IMR-90 (cell line): Measurements from ENCODE around the gene GPR141. TPM values are rescaled to one million over a fixed set of nuclear protein-coding genes. Genes with fewer than 3 reads are reported as not detected.

Experiments used
- ATAC-seq: fragments of 200-7000 bp; cut with Tn5 transposase; 2 replicates; pipeline ENCODE4 v1.9.1; 2020; ENCODE audit warnings: low read depth, mild to moderate bottlenecking, moderate library complexity
- BruUV-seq: library from RNA; stranded (reverse); fragments of 400-500 nt; replicated peaks from 2 replicates; lab custom pipeline; 2021; lab: Mats Ljungman, UMichigan
- CTCF ChIA-PET: fragments of 300-600 bp; formaldehyde crosslinking; extraction: SDS; loops from one replicate; lab custom pipeline; 2021; ENCODE audit warnings: antibody characterized with exemption; lab: Yijun Ruan, JAX
- POLR2A ChIA-PET: fragments of 300-600 bp; sonication (Branson Sonifier 250); formaldehyde crosslinking; loops from one replicate; lab custom pipeline; 2022; ENCODE audit warnings: antibody characterized with exemption; ENCODE audit not compliant: unreplicated experiment; lab: Charles Lee
- DNase-seq: peaks from one replicate; pipeline ENCODE4 v3.0.0; 2013
- H2AFZ ChIP-seq: replicated peaks from 2 replicates; pipeline ENCODE3; 2013; ENCODE audit warnings: low read length, mild to moderate bottlenecking; ENCODE audit not compliant: poor library complexity
- H2AK5ac ChIP-seq: 2 replicates; pipeline ENCODE4 v1.6.1; 2013; ENCODE audit warnings: low read depth, low read length, inconsistent platforms
- H2AK9ac ChIP-seq: replicated peaks from 2 replicates; pipeline ENCODE3; 2013; ENCODE audit warnings: mild to moderate bottlenecking, low read depth, low read length, moderate library complexity; ENCODE audit not compliant: poor library complexity
- H2BK120ac ChIP-seq: 2 replicates; pipeline ENCODE4 v1.6.1; 2013; ENCODE audit warnings: low read depth, low read length, inconsistent platforms
- H2BK15ac ChIP-seq: 3 replicates; pipeline ENCODE4 v1.6.1; 2013; ENCODE audit warnings: low read depth, low read length, inconsistent platforms
- H2BK20ac ChIP-seq: 2 replicates; pipeline ENCODE4 v1.6.1; 2013; ENCODE audit warnings: low read depth, mild to moderate bottlenecking, inconsistent platforms, low read length, moderate library complexity
- H2BK5ac ChIP-seq: 2 replicates; pipeline ENCODE4 v1.6.1; 2013; ENCODE audit warnings: mild to moderate bottlenecking, low read depth, low read length, inconsistent platforms; ENCODE audit not compliant: poor library complexity, severe bottlenecking
- H3K14ac ChIP-seq: replicated peaks from 2 replicates; pipeline ENCODE4 v1.6.1; 2013; ENCODE audit warnings: low read depth, low read length, inconsistent platforms
- H3K18ac ChIP-seq: 2 replicates; pipeline ENCODE4 v1.6.1; 2013; ENCODE audit warnings: low read depth, low read length, control low read depth
- H3K23ac ChIP-seq: 2 replicates; pipeline ENCODE4 v1.6.1; 2013; ENCODE audit warnings: low read depth, low read length, inconsistent platforms
- H3K27ac ChIP-seq: 2 replicates; pipeline ENCODE4 v1.5.1; 2013; ENCODE audit warnings: mild to moderate bottlenecking, control low read depth, low read length; ENCODE audit not compliant: insufficient read depth
- H3K27me3 ChIP-seq: 2 replicates; pipeline ENCODE4 v1.6.1; 2013; ENCODE audit warnings: low read length; ENCODE audit not compliant: control insufficient read depth, insufficient read depth
- H3K36me3 ChIP-seq: 2 replicates; pipeline ENCODE4 v1.6.1; 2013; ENCODE audit warnings: low read length, mixed read lengths; ENCODE audit not compliant: control insufficient read depth, insufficient read depth
- H3K4ac ChIP-seq: 2 replicates; pipeline ENCODE4 v1.6.1; 2013; ENCODE audit warnings: low read depth, low read length, inconsistent platforms
- H3K4me1 ChIP-seq: 2 replicates; pipeline ENCODE4 v1.6.1; 2013; ENCODE audit warnings: low read length, mixed read lengths; ENCODE audit not compliant: control insufficient read depth, insufficient read depth
- H3K4me2 ChIP-seq: 2 replicates; pipeline ENCODE4 v1.6.1; 2013; ENCODE audit warnings: low read depth, mild to moderate bottlenecking, control low read depth, low read length, moderate library complexity
- H3K4me3 ChIP-seq: 2 replicates; pipeline ENCODE4 v1.5.1; 2013; ENCODE audit warnings: low read depth, mild to moderate bottlenecking, control low read depth, low read length, moderate library complexity; ENCODE audit not compliant: insufficient read depth
- H3K56ac ChIP-seq: 2 replicates; pipeline ENCODE4 v1.6.1; 2013; ENCODE audit warnings: low read length, inconsistent platforms; ENCODE audit not compliant: insufficient read depth; ENCODE audit errors: extremely low read depth
- H3K79me1 ChIP-seq, 2 experiments: 2 replicates each; pipeline ENCODE4 v1.6.1; 2013; ENCODE audit warnings: low read length in 2 of 2, inconsistent platforms in 1 of 2, low read depth in 1 of 2
- H3K9ac ChIP-seq: 2 replicates; pipeline ENCODE4 v1.6.1; 2013; ENCODE audit warnings: low read depth, low read length, control low read depth
- H3K9me1 ChIP-seq: 2 replicates; pipeline ENCODE4 v1.6.1; 2013; ENCODE audit warnings: low read length, inconsistent platforms; ENCODE audit not compliant: insufficient read depth
- H3K9me3 ChIP-seq: 2 replicates; pipeline ENCODE4 v1.6.1; 2013; ENCODE audit warnings: low read length; ENCODE audit not compliant: control insufficient read depth, insufficient read depth
- H4K20me1 ChIP-seq: 2 replicates; pipeline ENCODE4 v1.6.1; 2013; ENCODE audit warnings: low read length, inconsistent platforms; ENCODE audit not compliant: insufficient read depth
- H4K5ac ChIP-seq: 2 replicates; pipeline ENCODE4 v1.6.1; 2013; ENCODE audit warnings: mild to moderate bottlenecking, low read depth, low read length, control low read depth
- H4K8ac ChIP-seq, 2 experiments: 2 replicates each; pipeline ENCODE4 v1.6.1; 2013; ENCODE audit warnings: low read depth in 2 of 2, low read length in 2 of 2, control low read depth in 1 of 2, inconsistent platforms in 1 of 2
- H4K91ac ChIP-seq: 2 replicates; pipeline ENCODE4 v1.6.1; 2013; ENCODE audit warnings: low read depth, low read length, inconsistent platforms; ENCODE audit not compliant: insufficient read depth
- BHLHE40 ChIP-seq: fragments of 150-350 bp; IDR thresholded peaks from 2 replicates; pipeline ENCODE4 v1.6.1; 2016; ENCODE audit warnings: mild to moderate bottlenecking, low read depth, low read length
- CEBPB ChIP-seq: IDR thresholded peaks from 2 replicates; pipeline ENCODE4 v1.6.1; 2012; ENCODE audit warnings: low read depth, low read length, improper control_type of control experiment
- CHD1 ChIP-seq: IDR thresholded peaks from 2 replicates; pipeline ENCODE4 v1.6.1; 2012; ENCODE audit warnings: low read depth, low read length, improper control_type of control experiment
- CTCF ChIP-seq: conservative IDR thresholded peaks from 2 replicates; pipeline ENCODE4 v1.5.1; 2012; ENCODE audit warnings: mild to moderate bottlenecking, low read depth, low read length, improper control_type of control experiment
- ELK1 ChIP-seq: fragments of 150-350 bp; IDR thresholded peaks from 2 replicates; pipeline ENCODE4 v1.6.1; 2016; ENCODE audit warnings: low read depth, mild to moderate bottlenecking, low read length, moderate library complexity, borderline replicate concordance
- FOS ChIP-seq: fragments of 150-350 bp; IDR thresholded peaks from 2 replicates; pipeline ENCODE4 v1.6.1; 2016; ENCODE audit warnings: low read depth, low read length
- MAFK ChIP-seq: IDR thresholded peaks from 2 replicates; pipeline ENCODE4 v1.6.1; 2012; ENCODE audit warnings: low read depth, low read length, improper control_type of control experiment
- MAZ ChIP-seq: IDR thresholded peaks from 2 replicates; pipeline ENCODE4 v1.6.1; 2012; ENCODE audit warnings: low read depth, mild to moderate bottlenecking, low read length, improper control_type of control experiment, moderate library complexity, borderline replicate concordance
- MXI1 ChIP-seq: IDR thresholded peaks from 2 replicates; pipeline ENCODE4 v1.6.1; 2012; ENCODE audit warnings: low read depth, mild to moderate bottlenecking, low read length, moderate library complexity, borderline replicate concordance
- NFE2L2 ChIP-seq: fragments of 150-350 bp; IDR thresholded peaks from 2 replicates; pipeline ENCODE4 v1.6.1; 2016; ENCODE audit warnings: low read depth, mild to moderate bottlenecking, low read length
- POLR2A ChIP-seq: IDR thresholded peaks from 2 replicates; pipeline ENCODE4 v1.6.1; 2012; ENCODE audit warnings: mild to moderate bottlenecking, low read depth, low read length
- RAD21 ChIP-seq: IDR thresholded peaks from 2 replicates; pipeline ENCODE4 v1.6.1; 2012; ENCODE audit warnings: low read length, improper control_type of control experiment
- RCOR1 ChIP-seq: IDR thresholded peaks from 2 replicates; pipeline ENCODE4 v1.6.1; 2012; ENCODE audit warnings: mild to moderate bottlenecking, low read length, improper control_type of control experiment; ENCODE audit not compliant: insufficient replicate concordance
- RFX5 ChIP-seq: IDR thresholded peaks from 2 replicates; pipeline ENCODE4 v1.8.0; 2012; ENCODE audit warnings: low read depth, mild to moderate bottlenecking, low read length, moderate library complexity
- SMC3 ChIP-seq: fragments of 150-350 bp; IDR thresholded peaks from 2 replicates; pipeline ENCODE4 v1.6.1; 2016; ENCODE audit warnings: low read depth, mild to moderate bottlenecking, antibody characterized with exemption, low read length, moderate library complexity
- USF2 ChIP-seq: fragments of 150-350 bp; IDR thresholded peaks from 2 replicates; pipeline ENCODE4 v1.6.1; 2017; ENCODE audit warnings: mild to moderate bottlenecking, antibody characterized with exemption, low read length, low read depth
- WGBS, 2 experiments: methylation state at CpG; one replicate each; pipeline versions ENCODE4 v1.1.5 to v1.1.7; 2013; ENCODE audit warnings: missing lambda C conversion rate in 2 of 2; ENCODE audit not compliant: insufficient read length in 1 of 2; ENCODE audit errors: extremely low coverage in 2 of 2; 5-methylcytosine and 5-hydroxymethylcytosine counted together
- dilution Hi-C: fragments of 300-500 bp; cut with HindIII; formaldehyde crosslinking; loops from one replicate; pipeline ENCODE4 v1.14.3; 2018; ENCODE audit warnings: low sequenced_read_pairs; ENCODE audit not compliant: unreplicated experiment
- in situ Hi-C: fragments of 300-500 bp; cut with MboI; formaldehyde crosslinking; loops from 3 replicates; pipeline ENCODE4 v1.14.3; 2019; ENCODE audit warnings: low sequenced_read_pairs, inconsistent platforms, mixed read lengths
- intact Hi-C: fragments of 100-400 bp; cut with micrococcal nuclease; formaldehyde crosslinking; loops from 2 replicates; pipeline ENCODE4 v1.10.0; 2022
- polyA plus RNA-seq, 3 experiments: library from polyadenylated mRNA; depleted of rRNA; stranded (reverse); fragments of >200 nt; gene quantifications; 2 replicates each; pipeline ENCODE4 v1.2.3, GENCODE V29; 2012; ENCODE audit warnings: low replicate concordance in 1 of 3
- total RNA-seq: library from RNA; depleted of rRNA; stranded (reverse); fragments of >200 nt; gene quantifications from 2 replicates; pipeline ENCODE4 v1.2.3, GENCODE V29; 2012

Gene GPR141
- total and polyA plus RNA-seq, 2 of the 4 experiments (the other 2 are of a cell fraction) = not detected

GRCh38 chr7:37732253-37732652, 48.7 kb downstream of the GPR141 start:
- in situ Hi-C loops = no loop called here
- Histone ChIP-seq H3K9me3 (peaks cover 8% of the 10 kb centered on the region; the same call in 1 of the 2 replicates), H3K56ac (no peak overlapping the region), H3K23ac (no peak overlapping the region), H4K20me1 (no peaks in the 10 kb centered on the region), H3K14ac (no peak overlapping the region), H3K27ac (no peak overlapping the region), H2AK5ac (no peak overlapping the region), H3K18ac (no peak overlapping the region), H3K4me1 (no peaks in the 10 kb centered on the region), H3K9me1 (no peaks in the 10 kb centered on the region), H2AK9ac (no peak overlapping the region), H2BK120ac (no peak overlapping the region), H4K91ac (no peak overlapping the region), H2BK5ac (no peak overlapping the region), H3K27me3 (no peaks in the 10 kb centered on the region), H3K4ac (no peak overlapping the region), H3K9ac (no peak overlapping the region), H3K4me2 (no peak overlapping the region), H2BK15ac (no peak overlapping the region), H3K36me3 (no peaks in the 10 kb centered on the region), H2BK20ac (no peak overlapping the region), H4K5ac (no peak overlapping the region), H3K79me1 (no peaks in the 10 kb centered on the region), H3K4me3 (no peak overlapping the region), H2AFZ (no peak overlapping the region), H4K8ac (no peak overlapping the region)
- WGBS, 2 experiments = no CpG with 5 or more reads among the region's 3 CpGs
- BruUV-seq = no TSS peak
- intact Hi-C loops = no loop called here
- no peak for TF ChIP-seq ELK1
- TF ChIP-seq RFX5 = no peak
- no peak for TF ChIP-seq SMC3
- no peak for TF ChIP-seq RAD21
- no peak for TF ChIP-seq CTCF
- TF ChIP-seq MAZ = no peak
- no peak for TF ChIP-seq MAFK
- no peak for TF ChIP-seq RCOR1
- no peak for TF ChIP-seq CHD1
- no peak for TF ChIP-seq CEBPB
- no peak for TF ChIP-seq BHLHE40
- no peak for TF ChIP-seq MXI1
- TF ChIP-seq USF2 = no peak
- TF ChIP-seq NFE2L2 = no peak
- TF ChIP-seq POLR2A = no peak
- no peak for TF ChIP-seq FOS
- dilution Hi-C loops = no loop called here
- ChIA-PET POLR2A (no interaction called here), CTCF (no interaction called here)
- ATAC-seq = no peak
- DNase-seq = no peak
